ENCODE measurements around the gene AHCYL1. TPM values are rescaled to one million over a fixed set of nuclear protein-coding genes. Genes with fewer than 3 reads are reported as not detected.

The AHCYL1 gene
- total RNA-seq, 3 donors from 2014 or later (not counting 1 experiment from before 2014, with no cell fraction given): 23.3 to 30.0 (median 29.1) TPM

GRCh38 chr1:109991400-109991925 is 6.9 kb downstream of the AHCYL1 start:
- no peak overlapping the region for H3K27ac Mint-ChIP-seq
- H3K27ac ChIP-seq (ENCODE audit: low read length): no peak overlapping the region
- H3K4me1 Mint-ChIP-seq: peaks cover 19 to 33% of the 10 kb centered on the region in 2 donors

GRCh38 chr1:109993885-109994284 is 9.3 kb downstream of the AHCYL1 start:
- Histone ChIP-seq H3K27ac (ENCODE audit: low read length) (no peak overlapping the region), H3K4me3 (ENCODE audit: low read length) (no peak overlapping the region), H3K4me1 (ENCODE audit: control insufficient read depth, insufficient read depth, low read length) (no peaks in the 10 kb centered on the region), H3K9me3 (ENCODE audit: control insufficient read depth, insufficient read depth, low read length) (no peaks in the 10 kb centered on the region), H3K27me3 (ENCODE audit: control insufficient read depth, insufficient read depth, low read length) (no peaks in the 10 kb centered on the region), H3K36me3 (ENCODE audit: control insufficient read depth, insufficient read depth, low read length) (peaks cover 3% of the 10 kb centered on the region)
- ATAC-seq: no peak
- 81% methylated on average over 3 of the region's 3 CpGs for WGBS (ENCODE audit: insufficient coverage)
- Mint-ChIP-seq H3K27ac (no peak overlapping the region), H3K27me3 (ENCODE audit: low read depth in 2 of 2) (no peaks in the 10 kb centered on the region), H3K4me1 (peaks cover 14 to 29% of the 10 kb centered on the region in 2 donors), H3K4me3 (no peak overlapping the region), H3K9me3 (no peaks in the 10 kb centered on the region), H3K36me3 (no peaks in the 10 kb centered on the region)
- no peak for DNase-seq
- no peak for TF ChIP-seq CTCF (IDR thresholded peaks at IDR 0.05)
- intact Hi-C loops (cut with micrococcal nuclease): no loop called here

More at GRCh38 chr1:109991400-109991925, 6.9 kb downstream of the AHCYL1 start:
- DNase-seq (no peak), ATAC-seq (no peak)
- H3K27me3 Mint-ChIP-seq (ENCODE audit: low read depth in 2 of 2): no peaks in the 10 kb centered on the region
- no peaks in the 10 kb centered on the region for H3K9me3 Mint-ChIP-seq
- Histone ChIP-seq H3K4me1 (ENCODE audit: control insufficient read depth, insufficient read depth, low read length) (no peaks in the 10 kb centered on the region), H3K27me3 (ENCODE audit: control insufficient read depth, insufficient read depth, low read length) (no peaks in the 10 kb centered on the region), H3K4me3 (ENCODE audit: low read length) (no peak overlapping the region), H3K9me3 (ENCODE audit: control insufficient read depth, insufficient read depth, low read length) (no peaks in the 10 kb centered on the region), H3K36me3 (ENCODE audit: control insufficient read depth, insufficient read depth, low read length) (peaks cover 3% of the 10 kb centered on the region)
- no peak for TF ChIP-seq CTCF (IDR thresholded peaks at IDR 0.05)
- H3K36me3 Mint-ChIP-seq: no peaks in the 10 kb centered on the region
- WGBS (ENCODE audit: insufficient coverage): 100% methylated on average over 4 of the region's 5 CpGs
- H3K4me3 Mint-ChIP-seq: no peak overlapping the region
- intact Hi-C loops (cut with micrococcal nuclease): no loop called here

GRCh38 chr1:109994654-109995053 is 10.1 kb downstream of the AHCYL1 start:
- H3K27ac Mint-ChIP-seq: no peak overlapping the region
- H3K27ac ChIP-seq (ENCODE audit: low read length): no peak overlapping the region
- H3K9me3 Mint-ChIP-seq: no peaks in the 10 kb centered on the region
- no peak for DNase-seq
- TF ChIP-seq CTCF (IDR thresholded peaks at IDR 0.05): no peak
- H3K4me3 ChIP-seq (ENCODE audit: low read length): no peak overlapping the region
- H3K27me3 ChIP-seq (ENCODE audit: control insufficient read depth, insufficient read depth, low read length): no peaks in the 10 kb centered on the region
- peaks cover 2% of the 10 kb centered on the region for H3K36me3 ChIP-seq (ENCODE audit: control insufficient read depth, insufficient read depth, low read length)
- H3K36me3 Mint-ChIP-seq: no peaks in the 10 kb centered on the region
- H3K4me1 Mint-ChIP-seq: peaks cover 14 to 29% of the 10 kb centered on the region in 2 donors
- no peaks in the 10 kb centered on the region for H3K9me3 ChIP-seq (ENCODE audit: control insufficient read depth, insufficient read depth, low read length)
- H3K27me3 Mint-ChIP-seq (ENCODE audit: low read depth in 2 of 2): no peaks in the 10 kb centered on the region
- WGBS (ENCODE audit: insufficient coverage): 80% methylated on average over 1 of the region's 1 CpG
- H3K4me1 ChIP-seq (ENCODE audit: control insufficient read depth, insufficient read depth, low read length): no peaks in the 10 kb centered on the region
- no peak overlapping the region for H3K4me3 Mint-ChIP-seq
- ATAC-seq: no peak
- intact Hi-C loops (cut with micrococcal nuclease): no loop called here

- H3K27ac ChIP-seq (ENCODE audit: low read length): no peak overlapping the region
- no peaks in the 10 kb centered on the region for H3K27me3 ChIP-seq (ENCODE audit: control insufficient read depth, insufficient read depth, low read length)
- Mint-ChIP-seq H3K27me3 (ENCODE audit: low read depth in 2 of 2) (no peaks in the 10 kb centered on the region), H3K4me1 (peaks cover 14 to 23% of the 10 kb centered on the region in 2 donors), H3K36me3 (no peaks in the 10 kb centered on the region), H3K27ac (no peak overlapping the region), H3K4me3 (no peak overlapping the region), H3K9me3 (no peaks in the 10 kb centered on the region)
- WGBS (ENCODE audit: insufficient coverage): 93% methylated on average over 2 of the region's 2 CpGs
- intact Hi-C loops (cut with micrococcal nuclease): no loop called here
- no peaks in the 10 kb centered on the region for H3K36me3 ChIP-seq (ENCODE audit: control insufficient read depth, insufficient read depth, low read length)
- H3K9me3 ChIP-seq (ENCODE audit: control insufficient read depth, insufficient read depth, low read length): no peaks in the 10 kb centered on the region
- DNase-seq: no peak
- H3K4me1 ChIP-seq (ENCODE audit: control insufficient read depth, insufficient read depth, low read length): no peaks in the 10 kb centered on the region
- ATAC-seq: no peak
- H3K4me3 ChIP-seq (ENCODE audit: low read length): no peak overlapping the region
- TF ChIP-seq CTCF (IDR thresholded peaks at IDR 0.05): no peak
Measured at GRCh38 chr1:109995536-109995935, 11.0 kb downstream of the AHCYL1 start.
